Measurements from ENCODE around the gene TMEM132A.

- TF ChIP-seq FOXK2 (IDR thresholded peaks at IDR 0.05) (no peak), FOXM1 (IDR thresholded peaks at IDR 0.05; ENCODE audit: borderline replicate concordance) (no peak), HDGF (IDR thresholded peaks at IDR 0.05; ENCODE audit: borderline replicate concordance) (no peak), SP1 (IDR thresholded peaks at IDR 0.05) (no peak), BHLHE40 (IDR thresholded peaks at IDR 0.05; ENCODE audit: borderline replicate concordance) (no peak)
These were observed 14.0 kb upstream of the TMEM132A start for GRCh38 chr11:60910281-60910687.
